ENCODE results near the gene C1orf198. TPM values are rescaled to one million over a fixed set of nuclear protein-coding genes. Genes with fewer than 3 reads are reported as not detected.
"Not testable (repeated sequence)": the region's sequence is repeated elsewhere in the genome, so short reads cannot be mapped to it uniquely, and the experiment has no call there.

The C1orf198 gene
- total RNA-seq, 1 experiment from 2014 or later, result 29.7 TPM

- no peak for DNase-seq (ENCODE audit: low spot score)
Observed at GRCh38 chr1:230860617-230861384, 7.5 kb downstream of the C1orf198 start.

- no peak for DNase-seq (ENCODE audit: low spot score)
Observed at GRCh38 chr1:230858918-230859729, 9.2 kb downstream of the C1orf198 start.

- no peak for DNase-seq (ENCODE audit: low spot score)
Observed at GRCh38 chr1:230858236-230858820, 10.0 kb downstream of the C1orf198 start.

- DNase-seq (ENCODE audit: low spot score), result no peak
Observed at GRCh38 chr1:230857822-230858221, 10.5 kb downstream of the C1orf198 start.

GRCh38 chr1:230857077-230857476 is 11.2 kb downstream of the C1orf198 start:
- no peak for DNase-seq (ENCODE audit: low spot score)

GRCh38 chr1:230855886-230856285 is 12.4 kb downstream of the C1orf198 start:
- no peak for DNase-seq (ENCODE audit: low spot score)

GRCh38 chr1:230854423-230854822 is 13.9 kb downstream of the C1orf198 start:
- DNase-seq (ENCODE audit: low spot score), result no peak

- no peak for DNase-seq (ENCODE audit: low spot score)
Observed at GRCh38 chr1:230853731-230854130, 14.6 kb downstream of the C1orf198 start.

- DNase-seq (ENCODE audit: low spot score), result no peak
Observed at GRCh38 chr1:230852959-230853358, 15.4 kb downstream of the C1orf198 start.

- DNase-seq (ENCODE audit: low spot score), result no peak
Observed at GRCh38 chr1:230851291-230851691, 17.0 kb downstream of the C1orf198 start.

GRCh38 chr1:230850547-230850946 is 17.8 kb downstream of the C1orf198 start:
- no peak for DNase-seq (ENCODE audit: low spot score)

GRCh38 chr1:230849451-230850224 is 18.7 kb downstream of the C1orf198 start:
- DNase-seq (ENCODE audit: low spot score), result no peak

- no peak for DNase-seq (ENCODE audit: low spot score)
Observed at GRCh38 chr1:230848235-230848634, 20.1 kb downstream of the C1orf198 start.

GRCh38 chr1:230845184-230845583 is 23.1 kb downstream of the C1orf198 start:
- not testable (repeated sequence) for DNase-seq (ENCODE audit: low spot score)

GRCh38 chr1:230844561-230844960 is 23.8 kb downstream of the C1orf198 start:
- DNase-seq (ENCODE audit: low spot score), result no peak

GRCh38 chr1:230843503-230844309 is 24.6 kb downstream of the C1orf198 start:
- no peak for DNase-seq (ENCODE audit: low spot score)

GRCh38 chr1:230842801-230843200 is 25.5 kb downstream of the C1orf198 start:
- no peak for DNase-seq (ENCODE audit: low spot score)

- DNase-seq (ENCODE audit: low spot score), result no peak
Observed at GRCh38 chr1:230839173-230839572, 29.1 kb downstream of the C1orf198 start.

GRCh38 chr1:230836793-230837192 is 31.5 kb downstream of the C1orf198 start:
- DNase-seq (ENCODE audit: low spot score), result no peak

- no peak for DNase-seq (ENCODE audit: low spot score)
Observed at GRCh38 chr1:230836347-230836746, 32.0 kb downstream of the C1orf198 start.

- no peak for DNase-seq (ENCODE audit: low spot score)
Observed at GRCh38 chr1:230834292-230834691, 34.0 kb downstream of the C1orf198 start.

Data from HT-29 (cell line).